CD14-positive monocyte (primary cell): ENCODE data around the gene NUDT8. TPM values are rescaled to one million over a fixed set of nuclear protein-coding genes. Genes with fewer than 3 reads are reported as not detected.
A peak's percentile ranks its signal among the peaks of the same experiment; 100 is the strongest.

ENCODE experiments used
- DNase-seq, 3 donors: peaks; one replicate each; pipeline ENCODE4 v3.0.0-alpha.2; 2011 to 2022
- H2AFZ ChIP-seq: 2 replicates; pipeline ENCODE4 v1.6.0; 2012; ENCODE audit warnings: mild to moderate bottlenecking, low read depth, low read length, inconsistent platforms; ENCODE audit not compliant: insufficient read depth, poor library complexity, severe bottlenecking
- H3K27ac ChIP-seq, 2 donors: 1 replicate in 1 of 2; 2 replicates in 1 of 2; pipeline ENCODE4 v1.5.1; 2012 to 2013; ENCODE audit warnings: low read length in 2 of 2, control low read depth in 1 of 2, inconsistent platforms in 1 of 2, low read depth in 1 of 2, mild to moderate bottlenecking in 1 of 2
- H3K27me3 ChIP-seq, 2 donors: one replicate each; pipeline versions ENCODE4 v1.6.0 to v1.6.1; 2011 to 2013; ENCODE audit warnings: low read length in 2 of 2; ENCODE audit not compliant: control insufficient read depth in 2 of 2, insufficient read depth in 2 of 2
- H3K36me3 ChIP-seq, 2 donors: replicated peaks in 1 of 2; 1 replicate in 1 of 2; 2 replicates in 1 of 2; pipeline versions ENCODE4 v1.5.1 to v1.6.1; 2012 to 2013; ENCODE audit warnings: low read length in 2 of 2, control low read depth in 1 of 2, inconsistent platforms in 1 of 2, mild to moderate bottlenecking in 1 of 2; ENCODE audit not compliant: insufficient read depth in 2 of 2, control insufficient read depth in 1 of 2
- H3K4me1 ChIP-seq, 2 donors: 1 replicate in 1 of 2; 2 replicates in 1 of 2; pipeline versions ENCODE4 v1.5.1 to v1.6.1; 2012 to 2013; ENCODE audit warnings: low read length in 2 of 2, control low read depth in 1 of 2, inconsistent platforms in 1 of 2, mild to moderate bottlenecking in 1 of 2, moderate library complexity in 1 of 2; ENCODE audit not compliant: insufficient read depth in 2 of 2, control insufficient read depth in 1 of 2
- H3K4me2 ChIP-seq: replicated peaks from 2 replicates; pipeline ENCODE3; 2012; ENCODE audit warnings: low read length, moderate library complexity, mild to moderate bottlenecking; ENCODE audit not compliant: poor library complexity, severe bottlenecking; ENCODE audit errors: extremely low read depth
- H3K4me3 ChIP-seq, 3 experiments: fragments of 200-600 bp in 1 of 3; sonication (generic) in 1 of 3; replicated peaks in 1 of 3; 1 replicate in 2 of 3; 2 replicates in 1 of 3; pipeline ENCODE4 v1.5.1; 2011 to 2013; ENCODE audit warnings: low read length in 3 of 3, mild to moderate bottlenecking in 3 of 3, control low read depth in 2 of 3, low read depth in 2 of 3, inconsistent platforms in 1 of 3, moderate library complexity in 1 of 3
- H3K79me2 ChIP-seq: 2 replicates; pipeline ENCODE4 v1.6.0; 2012; ENCODE audit warnings: mild to moderate bottlenecking, control low read depth, inconsistent platforms, low read length, moderate library complexity; ENCODE audit not compliant: insufficient read depth
- H3K9ac ChIP-seq: 2 replicates; pipeline ENCODE4 v1.6.0; 2017; ENCODE audit warnings: low read length, mild to moderate bottlenecking; ENCODE audit not compliant: insufficient read depth, poor library complexity, severe bottlenecking
- H3K9me3 ChIP-seq, 2 donors: replicated peaks in 1 of 2; 1 replicate in 1 of 2; 2 replicates in 1 of 2; pipeline versions ENCODE4 v1.5.1 to v1.6.1; 2012 to 2013; ENCODE audit warnings: low read length in 2 of 2, control low read depth in 1 of 2; ENCODE audit not compliant: control insufficient read depth in 1 of 2, insufficient read depth in 1 of 2
- H4K20me1 ChIP-seq: 2 replicates; pipeline ENCODE4 v1.6.0; 2012; ENCODE audit warnings: mild to moderate bottlenecking, low read length, control low read depth, moderate library complexity; ENCODE audit not compliant: insufficient read depth
- H3K27ac Mint-ChIP-seq, 7 donors: one replicate each; pipeline ENCODE4 v1.8.0; 2020; ENCODE audit warnings: mild to moderate bottlenecking in 7 of 7, mixed read lengths in 7 of 7, moderate library complexity in 6 of 7, inconsistent platforms in 2 of 7
- H3K27me3 Mint-ChIP-seq, 3 donors: one replicate each; pipeline ENCODE4 v1.8.0; 2021 to 2022; ENCODE audit warnings: low read depth in 3 of 3, mild to moderate bottlenecking in 3 of 3, mixed read lengths in 3 of 3, moderate library complexity in 3 of 3, inconsistent platforms in 1 of 3
- H3K36me3 Mint-ChIP-seq, 2 donors: one replicate each; pipeline ENCODE4 v1.8.0; 2020; ENCODE audit warnings: mixed read lengths in 2 of 2, inconsistent platforms in 1 of 2, mild to moderate bottlenecking in 1 of 2
- H3K4me1 Mint-ChIP-seq: one replicate; pipeline ENCODE4 v1.8.0; 2020; ENCODE audit warnings: mild to moderate bottlenecking, mixed read lengths
- H3K4me3 Mint-ChIP-seq, 2 donors: one replicate each; pipeline ENCODE4 v1.8.0; 2020; ENCODE audit warnings: mild to moderate bottlenecking in 2 of 2, mixed read lengths in 2 of 2, moderate library complexity in 1 of 2
- H3K9me3 Mint-ChIP-seq, 7 donors: one replicate each; pipeline ENCODE4 v1.8.0; 2020 to 2022; ENCODE audit warnings: mixed read lengths in 7 of 7, mild to moderate bottlenecking in 6 of 7, moderate library complexity in 6 of 7, inconsistent platforms in 2 of 7
- CTCF ChIP-seq: fragments of 200-600 bp; IDR thresholded peaks from one replicate; pipeline ENCODE4 v1.8.0; 2022; ENCODE audit warnings: antibody characterized with exemption, mild to moderate bottlenecking
- WGBS: methylation state at CpG from one replicate; pipeline ENCODE4 v1.1.5; 2013; ENCODE audit warnings: missing lambda C conversion rate; ENCODE audit not compliant: insufficient coverage; 5-methylcytosine and 5-hydroxymethylcytosine counted together
- intact Hi-C, 2 donors: fragments of 100-400 bp; cut with micrococcal nuclease; formaldehyde crosslinking; loops; one replicate each; pipeline versions ENCODE4 v1.15.0 to v1.15.1; 2023
- polyA plus RNA-seq, 3 donors: library from polyadenylated mRNA; depleted of rRNA in 1 of 3; unstranded in 2 of 3; stranded (reverse) in 1 of 3; fragments of 300-500 nt in 2 of 3; fragments of >200 nt in 1 of 3; fragmentation: Illumina TruSeq in 2 of 3; gene quantifications; 1 replicate in 2 of 3; 2 replicates in 1 of 3; pipeline ENCODE4 v1.2.3, GENCODE V29; 2012 to 2021

The NUDT8 gene
- polyA plus RNA-seq, 3 donors = 0.92 to 1.4 (median 1.3) TPM

- H3K4me3 Mint-ChIP-seq = peak overlapping the region; percentile 82 to 96
- 48% methylated on average over 14 of the region's 17 CpGs for WGBS
- intact Hi-C loops = loop anchor here (5.0 kb wide), 1 partner anchor 34 kb away; no protein-coding TSS in a partner anchor
- peaks cover 14 to 20% of the 10 kb centered on the region in 2 donors for H3K4me1 ChIP-seq
- no peaks in the 10 kb centered on the region for H4K20me1 ChIP-seq
- H3K27me3 ChIP-seq = no peaks in the 10 kb centered on the region
- peak overlapping the region; percentile 63 to 85 (median 74) for H3K4me3 ChIP-seq
- peaks cover 13% of the 10 kb centered on the region for H3K79me2 ChIP-seq
- peaks cover 2 to 6% (median 4%) of the 10 kb centered on the region in 7 donors for H3K9me3 Mint-ChIP-seq
- H3K27ac ChIP-seq = peak overlapping the region in 1 of 2 donors; percentile 85
- H3K4me1 Mint-ChIP-seq = peaks cover 11% of the 10 kb centered on the region
- H3K36me3 Mint-ChIP-seq = peaks cover 26 to 27% of the 10 kb centered on the region in 2 donors
- H3K4me2 ChIP-seq = peak overlapping the region; percentile 85
- H3K27ac Mint-ChIP-seq = peak overlapping the region in 4 of 7 donors; percentile 79 to 86 (median 80)
- H3K36me3 ChIP-seq = peaks cover 26 to 28% of the 10 kb centered on the region in 2 donors
- peaks cover 2 to 10% (median 3%) of the 10 kb centered on the region in 3 donors for H3K27me3 Mint-ChIP-seq
- peak overlapping the region; percentile 88 for H2AFZ ChIP-seq
- peak overlapping the region; percentile 77 for H3K9ac ChIP-seq
- DNase-seq = peak in 1 of 3 donors; percentile 26
- no peak for TF ChIP-seq CTCF
- no peaks in the 10 kb centered on the region for H3K9me3 ChIP-seq
Measured at GRCh38 chr11:67606093-67606491, 23.6 kb downstream of the NUDT8 start.

- Histone ChIP-seq H3K4me1 (peaks cover 18 to 25% of the 10 kb centered on the region in 2 donors), H3K79me2 (peaks cover 13% of the 10 kb centered on the region), H3K36me3 (peaks cover 19 to 22% of the 10 kb centered on the region in 2 donors), H3K27me3 (no peaks in the 10 kb centered on the region), H3K27ac (no peak overlapping the region), H4K20me1 (no peaks in the 10 kb centered on the region), H2AFZ (peak overlapping the region; percentile 88), H3K4me2 (no peak overlapping the region), H3K9ac (no peak overlapping the region), H3K4me3 (no peak overlapping the region), H3K9me3 (no peaks in the 10 kb centered on the region)
- H3K27me3 Mint-ChIP-seq = peaks cover 5 to 14% (median 7%) of the 10 kb centered on the region in 3 donors
- peak overlapping the region in 1 of 7 donors; percentile 38 for H3K27ac Mint-ChIP-seq
- H3K4me1 Mint-ChIP-seq = peaks cover 18% of the 10 kb centered on the region
- peaks cover 19 to 20% of the 10 kb centered on the region in 2 donors for H3K36me3 Mint-ChIP-seq
- no peak for DNase-seq
- TF ChIP-seq CTCF = no peak
- intact Hi-C loops = loop anchor here (5.0 kb wide), 1 partner anchor 33 kb away; no protein-coding TSS in a partner anchor
- 82% methylated on average over 6 of the region's 11 CpGs for WGBS
- peaks cover 2 to 6% (median 4%) of the 10 kb centered on the region in 7 donors for H3K9me3 Mint-ChIP-seq
- H3K4me3 Mint-ChIP-seq = peak overlapping the region in 1 of 2 donors; percentile 69
Measured at GRCh38 chr11:67605231-67606011, 24.3 kb downstream of the NUDT8 start.
